Upper lobe of left lung (tissue), 6 donors: Measurements from ENCODE around the gene TARP.

Experiments
- ATAC-seq, 2 donors: fragments of 200-7000 bp; cut with Tn5 transposase; one replicate each; pipeline ENCODE4 v1.9.1; 2022; ENCODE audit warnings: mild to moderate bottlenecking in 2 of 2, moderate library complexity in 2 of 2; ENCODE audit not compliant: low FRiP score in 2 of 2
- DNase-seq, 2 donors: peaks; one replicate each; pipeline ENCODE4 v3.0.0-alpha.2; 2019 to 2020
- H3K27ac ChIP-seq, 4 donors: fragments of 200-600 bp; sonication (generic); one replicate each; pipeline ENCODE4 v1.5.1; 2016 to 2019
- H3K27me3 ChIP-seq, 4 donors: fragments of 200-600 bp; sonication (generic); one replicate each; pipeline ENCODE4 v1.5.1; 2017 to 2019
- H3K36me3 ChIP-seq, 4 donors: fragments of 200-600 bp; sonication (generic); one replicate each; pipeline ENCODE4 v1.5.1; 2016 to 2019
- H3K4me1 ChIP-seq, 4 donors: fragments of 200-600 bp; sonication (generic); one replicate each; pipeline ENCODE4 v1.5.1; 2018 to 2019
- H3K4me3 ChIP-seq, 4 donors: fragments of 200-600 bp; sonication (generic); one replicate each; pipeline ENCODE4 v1.5.1; 2017 to 2019; ENCODE audit warnings: mild to moderate bottlenecking in 2 of 4, moderate library complexity in 1 of 4
- H3K9me3 ChIP-seq, 4 donors: fragments of 200-600 bp; sonication (generic); one replicate each; pipeline ENCODE4 v1.5.1; 2018 to 2019
- CTCF ChIP-seq, 6 experiments: fragments of 450-650 bp in 4 of 6; fragments of 200-600 bp in 2 of 6; sonication (generic) in 2 of 6; IDR thresholded peaks; one replicate each; pipeline ENCODE4 v1.5.1; 2016 to 2019; ENCODE audit warnings: antibody characterized with exemption in 6 of 6
- EP300 ChIP-seq, 4 donors: sonication (generic); formaldehyde crosslinking; IDR thresholded peaks; one replicate each; pipeline ENCODE4 v1.5.1; 2017; ENCODE audit warnings: antibody characterized with exemption in 4 of 4, control low read depth in 2 of 4
- POLR2A ChIP-seq, 4 donors: fragments of 450-650 bp; IDR thresholded peaks; one replicate each; pipeline ENCODE4 v1.5.1; 2016 to 2017; ENCODE audit warnings: antibody characterized with exemption in 4 of 4, mild to moderate bottlenecking in 2 of 4
- POLR2AphosphoS5 ChIP-seq, 2 donors: sonication (generic); formaldehyde crosslinking; IDR thresholded peaks; one replicate each; pipeline ENCODE4 v1.5.1; 2017; ENCODE audit warnings: antibody characterized with exemption in 2 of 2
- WGBS, 2 donors: methylation state at CpG; one replicate each; pipeline ENCODE4 v1.1.5; 2017 to 2018; 5-methylcytosine and 5-hydroxymethylcytosine counted together
- donor health status: DM: no; HTN: no; CAD: no; lungs with moderate emphysema.
- donor health status: DM: no; HTN: yes; CAD: no; lungs with severe emphysema.

The TARP gene

GRCh38 chr7:38296059-38296857 is 22.8 kb upstream of the TARP start:
- ATAC-seq (no peak), DNase-seq (no peak)
- H3K27me3 ChIP-seq: no peaks in the 10 kb centered on the region
- no peaks in the 10 kb centered on the region for H3K9me3 ChIP-seq
- WGBS, 2 donors: 85 to 88% methylated on average over 5 of the region's 5 CpGs
- no peak overlapping the region for H3K4me3 ChIP-seq
- TF ChIP-seq POLR2AphosphoS5 (IDR thresholded peaks at IDR 0.05) (no peak), EP300 (IDR thresholded peaks at IDR 0.05) (no peak), CTCF (IDR thresholded peaks at IDR 0.05) (no peak), POLR2A (IDR thresholded peaks at IDR 0.05) (no peak)
- H3K27ac ChIP-seq: no peak overlapping the region
- H3K4me1 ChIP-seq: no peaks in the 10 kb centered on the region
- no peaks in the 10 kb centered on the region for H3K36me3 ChIP-seq

- no peaks in the 10 kb centered on the region for H3K27me3 ChIP-seq
- no peaks in the 10 kb centered on the region for H3K36me3 ChIP-seq
- TF ChIP-seq POLR2AphosphoS5 (IDR thresholded peaks at IDR 0.05) (no peak), POLR2A (IDR thresholded peaks at IDR 0.05) (no peak), CTCF (IDR thresholded peaks at IDR 0.05) (no peak), EP300 (IDR thresholded peaks at IDR 0.05) (no peak)
- DNase-seq: no peak
- ATAC-seq: no peak
- WGBS, 2 donors: 80 to 90% methylated on average over 2 of the region's 2 CpGs
- H3K4me3 ChIP-seq: no peak overlapping the region
- no peaks in the 10 kb centered on the region for H3K9me3 ChIP-seq
- no peak overlapping the region for H3K27ac ChIP-seq
- no peaks in the 10 kb centered on the region for H3K4me1 ChIP-seq
Measured at GRCh38 chr7:38294926-38295325, 21.5 kb upstream of the TARP start.

GRCh38 chr7:38292442-38292841 is 19.0 kb upstream of the TARP start:
- H3K36me3 ChIP-seq: no peaks in the 10 kb centered on the region
- no peaks in the 10 kb centered on the region for H3K9me3 ChIP-seq
- H3K4me1 ChIP-seq: no peaks in the 10 kb centered on the region
- no peaks in the 10 kb centered on the region for H3K27me3 ChIP-seq
- no peak overlapping the region for H3K4me3 ChIP-seq
- ATAC-seq: no peak
- no peak for DNase-seq
- 91 to 94% methylated on average over 3 of the region's 3 CpGs for WGBS, 2 donors
- no peak for TF ChIP-seq CTCF (IDR thresholded peaks at IDR 0.05)
- no peak for TF ChIP-seq POLR2A (IDR thresholded peaks at IDR 0.05)
- no peak for TF ChIP-seq POLR2AphosphoS5 (IDR thresholded peaks at IDR 0.05)
- no peak for TF ChIP-seq EP300 (IDR thresholded peaks at IDR 0.05)
- H3K27ac ChIP-seq: no peak overlapping the region

DNA sequence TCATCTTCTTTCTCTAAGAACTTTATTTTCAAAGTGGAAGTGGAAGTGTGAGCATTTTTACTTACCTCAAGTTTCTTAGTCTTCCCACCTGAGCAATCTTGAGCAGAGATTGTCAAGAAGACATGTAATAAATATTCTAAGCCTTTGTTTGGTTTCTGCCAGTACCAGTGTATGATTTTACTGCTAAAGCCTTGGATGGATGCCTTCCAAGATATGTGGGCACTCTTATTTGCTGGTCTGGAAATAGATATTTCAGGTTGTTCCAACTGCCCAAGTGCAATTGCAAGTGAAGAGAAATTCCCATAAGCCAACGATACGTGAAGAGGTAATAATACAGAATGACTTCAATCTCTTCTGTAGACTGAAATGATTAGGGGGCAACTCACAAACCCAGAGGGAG is 18.2 kb upstream of the TARP start:
- H3K27ac ChIP-seq: no peak overlapping the region
- no peaks in the 10 kb centered on the region for H3K9me3 ChIP-seq
- H3K27me3 ChIP-seq: no peaks in the 10 kb centered on the region
- no peak overlapping the region for H3K4me3 ChIP-seq
- DNase-seq (no peak), ATAC-seq (no peak)
- H3K36me3 ChIP-seq: no peaks in the 10 kb centered on the region
- TF ChIP-seq CTCF (IDR thresholded peaks at IDR 0.05): no peak
- no peak for TF ChIP-seq EP300 (IDR thresholded peaks at IDR 0.05)
- no peaks in the 10 kb centered on the region for H3K4me1 ChIP-seq
- WGBS, 2 donors: 81 to 88% methylated on average over 2 of the region's 2 CpGs

- DNase-seq (no peak), ATAC-seq (no peak)
- Histone ChIP-seq H3K27ac (no peak overlapping the region), H3K4me3 (no peak overlapping the region), H3K36me3 (no peaks in the 10 kb centered on the region), H3K4me1 (no peaks in the 10 kb centered on the region), H3K27me3 (no peaks in the 10 kb centered on the region), H3K9me3 (no peaks in the 10 kb centered on the region)
- no peak for TF ChIP-seq POLR2A (IDR thresholded peaks at IDR 0.05)
- TF ChIP-seq CTCF (IDR thresholded peaks at IDR 0.05): no peak
- TF ChIP-seq POLR2AphosphoS5 (IDR thresholded peaks at IDR 0.05): no peak
- no peak for TF ChIP-seq EP300 (IDR thresholded peaks at IDR 0.05)
- WGBS, 2 donors: 74 to 85% methylated on average over 9 of the region's 9 CpGs
Measured at GRCh38 chr7:38291117-38291647, 17.7 kb upstream of the TARP start.
